Ovary (tissue), 9 donors: ENCODE results near the gene UBQLN1. TPM values are rescaled to one million over a fixed set of nuclear protein-coding genes. Genes with fewer than 3 reads are reported as not detected.

ENCODE experiments used
- DNase-seq, 5 donors: peaks; one replicate each; pipeline ENCODE4 v3.0.0-alpha.2; 2019 to 2020
- H3K27ac ChIP-seq, 2 donors: fragments of 200-600 bp; one replicate each; pipeline versions ENCODE4 v1.5.1 to v1.8.0; 2019 to 2022
- H3K27me3 ChIP-seq: fragments of 200-600 bp; one replicate; pipeline ENCODE4 v1.8.0; 2022
- H3K36me3 ChIP-seq: fragments of 200-600 bp; sonication (generic); one replicate; pipeline ENCODE4 v1.5.1; 2019
- H3K4me1 ChIP-seq: one replicate; pipeline ENCODE4 v1.8.1; 2013; ENCODE audit warnings: mild to moderate bottlenecking, moderate library complexity; ENCODE audit not compliant: insufficient read depth
- H3K4me3 ChIP-seq: fragments of 200-600 bp; sonication (generic); one replicate; pipeline ENCODE4 v1.5.1; 2017
- H3K9me3 ChIP-seq, 2 donors: fragments of 200-600 bp in 1 of 2; sonication (generic) in 1 of 2; one replicate each; pipeline versions ENCODE4 v1.5.1 to v1.8.1; 2013 to 2019; ENCODE audit warnings: mild to moderate bottlenecking in 1 of 2, moderate library complexity in 1 of 2
- CTCF ChIP-seq, 3 donors: fragments of 450-650 bp in 2 of 3; fragments of 200-600 bp in 1 of 3; IDR thresholded peaks; one replicate each; pipeline versions ENCODE4 v1.5.1 to v1.8.0; 2016 to 2022; ENCODE audit warnings: antibody characterized with exemption in 3 of 3, mild to moderate bottlenecking in 1 of 3
- EP300 ChIP-seq: sonication (generic); formaldehyde crosslinking; IDR thresholded peaks from one replicate; pipeline ENCODE4 v1.6.1; 2017; ENCODE audit warnings: antibody characterized with exemption
- POLR2A ChIP-seq: fragments of 450-650 bp; IDR thresholded peaks from one replicate; pipeline ENCODE4 v1.6.1; 2017; ENCODE audit warnings: antibody characterized with exemption, mild to moderate bottlenecking, moderate library complexity
- WGBS, 3 donors: extraction: QIAGEN DNeasy Blood & Tissue Kit in 1 of 3; methylation state at CpG; one replicate each; pipeline versions ENCODE4 v1.1.5 to v1.1.7; 2013 to 2017; 5-methylcytosine and 5-hydroxymethylcytosine counted together
- intact Hi-C, 4 donors: fragments of 100-400 bp; cut with DNase I; formaldehyde crosslinking; loops; one replicate each; pipeline versions ENCODE4 v1.11.0 to v1.15.1; 2022 to 2023
- polyA plus RNA-seq, 2 donors: library from polyadenylated mRNA; stranded (reverse); fragments of 200-250 nt in 1 of 2; fragments of 350-450 nt in 1 of 2; fragmentation: Illumina TruSeq in 1 of 2; extraction: RNeasy Lipid Tissue Mini Kit (QIAGEN cat#74804) in 1 of 2; gene quantifications; one replicate each; pipeline ENCODE4 v1.2.3, GENCODE V29; 2013 to 2014
- total RNA-seq, 7 donors: library from RNA; depleted of rRNA in 2 of 7; stranded (reverse); fragments of >200 nt in 2 of 7; fragmentation: NEBNext Ultra II Directional in 3 of 7; extraction: Animal tissue kit (Norgen Biotek cat#: 25700) in 3 of 7; gene quantifications; one replicate each; pipeline versions ENCODE4 v1.1.0 to v1.2.4, GENCODE V29; 2016 to 2023
- donor health status: DM: no; HTN: no; CAD: no; lungs with moderate emphysema.
- donor health status: DM: no; HTN: no; CAD: no.
- donor health status: Bipolar disorder and iron deficiency.
- donor health status: DM: yes; HTN: yes; CAD: no.
- donor health status: DM: no; HTN: no; CAD: no.
- donor health status: DM: yes; HTN: yes; CAD: no.

UBQLN1 gene
- total and polyA plus RNA-seq, 9 donors: 28.2 to 105 (median 82.3) TPM

GRCh38 chr9:83715794-83716193 is 8.0 kb upstream of the UBQLN1 start:
- intact Hi-C loops: no loop called here
- no peak overlapping the region for H3K4me3 ChIP-seq
- H3K27ac ChIP-seq: no peak overlapping the region
- H3K36me3 ChIP-seq: no peaks in the 10 kb centered on the region
- H3K27me3 ChIP-seq: no peaks in the 10 kb centered on the region
- no peak for TF ChIP-seq POLR2A
- no peak for TF ChIP-seq CTCF (IDR thresholded peaks at IDR 0.05)
- no peak for TF ChIP-seq EP300
- no peak for DNase-seq
- no peaks in the 10 kb centered on the region for H3K4me1 ChIP-seq
- no peaks in the 10 kb centered on the region for H3K9me3 ChIP-seq

- no peak for DNase-seq
- Histone ChIP-seq H3K9me3 (no peaks in the 10 kb centered on the region), H3K27ac (no peak overlapping the region), H3K4me3 (no peak overlapping the region), H3K4me1 (no peaks in the 10 kb centered on the region), H3K27me3 (no peaks in the 10 kb centered on the region), H3K36me3 (no peaks in the 10 kb centered on the region)
- WGBS, 3 donors: 26 to 70% (median 29%) methylated on average over 1 of the region's 1 CpG
- TF ChIP-seq EP300 (no peak), POLR2A (no peak), CTCF (IDR thresholded peaks at IDR 0.05) (no peak)
- intact Hi-C loops: no loop called here
Observed at GRCh38 chr9:83715221-83715620, 7.5 kb upstream of the UBQLN1 start.

- no peaks in the 10 kb centered on the region for H3K4me1 ChIP-seq
Observed at GRCh38 chr9:83714329-83714728, 6.6 kb upstream of the UBQLN1 start.

GRCh38 chr9:83708515-83709158 is 879 bp upstream of the UBQLN1 start:
- H3K4me3 ChIP-seq: peak overlapping the region; percentile 84
- H3K36me3 ChIP-seq: no peaks in the 10 kb centered on the region
- H3K9me3 ChIP-seq: no peaks in the 10 kb centered on the region
- peaks cover 1% of the 10 kb centered on the region for H3K4me1 ChIP-seq
- H3K27ac ChIP-seq: peak overlapping the region; percentile 89 to 94
- intact Hi-C loops: no loop called here
- H3K27me3 ChIP-seq: no peaks in the 10 kb centered on the region
- DNase-seq: peak in 4 of 5 donors; percentile 43 to 70 (median 66)
- no peak for TF ChIP-seq EP300
- TF ChIP-seq CTCF (IDR thresholded peaks at IDR 0.05): no peak
- no peak for TF ChIP-seq POLR2A
- WGBS, 3 donors: 15 to 17% (median 17%) methylated on average over 20 of the region's 20 CpGs

More at GRCh38 chr9:83714329-83714728, 6.6 kb upstream of the UBQLN1 start:
- H3K9me3 ChIP-seq: no peaks in the 10 kb centered on the region
- 68 to 83% (median 70%) methylated on average over 3 of the region's 3 CpGs for WGBS, 3 donors
- intact Hi-C loops: no loop called here
- no peak overlapping the region for H3K27ac ChIP-seq
- no peak overlapping the region for H3K4me3 ChIP-seq
- H3K36me3 ChIP-seq: no peaks in the 10 kb centered on the region
- H3K27me3 ChIP-seq: no peaks in the 10 kb centered on the region
- DNase-seq: no peak
- no peak for TF ChIP-seq CTCF (IDR thresholded peaks at IDR 0.05)

- Histone ChIP-seq H3K27ac (peak overlapping the region; percentile 89 to 94), H3K9me3 (no peaks in the 10 kb centered on the region), H3K27me3 (no peaks in the 10 kb centered on the region), H3K4me3 (peak overlapping the region; percentile 84), H3K4me1 (peaks cover 1% of the 10 kb centered on the region), H3K36me3 (no peaks in the 10 kb centered on the region)
- TF ChIP-seq CTCF (IDR thresholded peaks at IDR 0.05) (no peak), POLR2A (no peak), EP300 (no peak)
- intact Hi-C loops: no loop called here
- WGBS, 3 donors: 0 to 1% (median 1%) methylated on average over 19 to 26 of the region's 26 CpGs
- no peak for DNase-seq
Observed at GRCh38 chr9:83707518-83707767, 315 bp downstream of the UBQLN1 start.
